Right lobe of liver (tissue), 6 donors: ENCODE measurements around the gene SERHL2. TPM values are rescaled to one million over a fixed set of nuclear protein-coding genes. Genes with fewer than 3 reads are reported as not detected.
"Not testable (repeated sequence)": the region's sequence is repeated elsewhere in the genome, so short reads cannot be mapped to it uniquely, and the experiment has no call there.

ENCODE experiments used
- ATAC-seq, 4 donors: fragments of 200-7000 bp; cut with Tn5 transposase; one replicate each; pipeline ENCODE4 v1.9.1; 2020; ENCODE audit warnings: mild to moderate bottlenecking in 4 of 4, moderate library complexity in 4 of 4
- DNase-seq, 3 donors: peaks; one replicate each; pipeline ENCODE4 v3.0.0-alpha.2; 2020
- H3K27ac ChIP-seq, 3 donors: fragments of 200-600 bp; one replicate each; pipeline ENCODE4 v1.8.0; 2022
- H3K27me3 ChIP-seq, 2 donors: fragments of 200-600 bp; one replicate each; pipeline ENCODE4 v1.8.0; 2022
- H3K36me3 ChIP-seq, 4 donors: fragments of 200-600 bp; sonication (generic) in 1 of 4; one replicate each; pipeline versions ENCODE4 v1.5.1 to v1.8.0; 2017 to 2022; ENCODE audit warnings: control low read depth in 1 of 4
- H3K4me1 ChIP-seq, 4 donors: fragments of 200-600 bp; sonication (generic) in 1 of 4; one replicate each; pipeline versions ENCODE4 v1.5.1 to v1.8.0; 2017 to 2022; ENCODE audit warnings: control low read depth in 1 of 4
- H3K4me3 ChIP-seq, 3 donors: fragments of 200-600 bp; one replicate each; pipeline ENCODE4 v1.8.0; 2022
- H3K9me3 ChIP-seq, 4 donors: fragments of 200-600 bp; sonication (generic) in 1 of 4; one replicate each; pipeline versions ENCODE4 v1.5.1 to v1.8.0; 2017 to 2022; ENCODE audit warnings: control low read depth in 1 of 4
- POLR2A ChIP-seq: fragments of 450-650 bp; IDR thresholded peaks from one replicate; pipeline ENCODE4 v1.6.1; 2017; ENCODE audit warnings: antibody characterized with exemption, mild to moderate bottlenecking
- WGBS: methylation state at CpG from one replicate; pipeline ENCODE4 v1.1.6; 2018; ENCODE audit warnings: low coverage, low lambda C conversion rate; ENCODE audit not compliant: insufficient coverage; ENCODE audit errors: missing lambda C conversion rate; 5-methylcytosine and 5-hydroxymethylcytosine counted together
- intact Hi-C, 2 donors: fragments of 100-400 bp; cut with DNase I; formaldehyde crosslinking; loops; one replicate each; pipeline versions ENCODE4 v1.11.2 to v1.14.1; 2022
- total RNA-seq, 6 experiments: library from RNA; depleted of rRNA in 2 of 6; stranded (reverse); fragments of >200 nt in 2 of 6; fragmentation: NEBNext Ultra II Directional in 3 of 6; extraction: Animal tissue kit (Norgen Biotek cat#: 25700) in 3 of 6; gene quantifications; one replicate each; pipeline versions ENCODE4 v1.1.0 to v1.2.4, GENCODE V29; 2016 to 2023
- TF ChIP-seq, protein P1 (sequence below), 4 donors: fragments of 200-600 bp in 3 of 4; fragments of 450-650 bp in 1 of 4; IDR thresholded peaks; one replicate each; pipeline versions ENCODE4 v1.5.1 to v1.8.0; 2016 to 2022; ENCODE audit warnings: antibody characterized with exemption in 4 of 4, mild to moderate bottlenecking in 2 of 4
- donor health status: DM: no; HTN: yes; CAD: no.
- donor health status: DM: no; HTN: no; CAD: no.
- donor health status: DM: no; HTN: no; CAD: no.
- donor health status: DM: no; HTN: yes; CAD: no.
- donor health status: DM: no; HTN: yes; CAD: no.

SERHL2 gene
- total RNA-seq, 6 experiments from 2014 or later: 0.29 to 2.9 (median 0.80) TPM

- ATAC-seq (no peak), DNase-seq (no peak)
- no peaks in the 10 kb centered on the region for H3K27me3 ChIP-seq
- WGBS: 93% methylated on average over 7 of the region's 8 CpGs
- TF ChIP-seq, protein P1, sequence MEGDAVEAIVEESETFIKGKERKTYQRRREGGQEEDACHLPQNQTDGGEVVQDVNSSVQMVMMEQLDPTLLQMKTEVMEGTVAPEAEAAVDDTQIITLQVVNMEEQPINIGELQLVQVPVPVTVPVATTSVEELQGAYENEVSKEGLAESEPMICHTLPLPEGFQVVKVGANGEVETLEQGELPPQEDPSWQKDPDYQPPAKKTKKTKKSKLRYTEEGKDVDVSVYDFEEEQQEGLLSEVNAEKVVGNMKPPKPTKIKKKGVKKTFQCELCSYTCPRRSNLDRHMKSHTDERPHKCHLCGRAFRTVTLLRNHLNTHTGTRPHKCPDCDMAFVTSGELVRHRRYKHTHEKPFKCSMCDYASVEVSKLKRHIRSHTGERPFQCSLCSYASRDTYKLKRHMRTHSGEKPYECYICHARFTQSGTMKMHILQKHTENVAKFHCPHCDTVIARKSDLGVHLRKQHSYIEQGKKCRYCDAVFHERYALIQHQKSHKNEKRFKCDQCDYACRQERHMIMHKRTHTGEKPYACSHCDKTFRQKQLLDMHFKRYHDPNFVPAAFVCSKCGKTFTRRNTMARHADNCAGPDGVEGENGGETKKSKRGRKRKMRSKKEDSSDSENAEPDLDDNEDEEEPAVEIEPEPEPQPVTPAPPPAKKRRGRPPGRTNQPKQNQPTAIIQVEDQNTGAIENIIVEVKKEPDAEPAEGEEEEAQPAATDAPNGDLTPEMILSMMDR (IDR thresholded peaks at IDR 0.05): no peak
- TF ChIP-seq POLR2A: no peak
- no peaks in the 10 kb centered on the region for H3K36me3 ChIP-seq
- H3K4me1 ChIP-seq: no peaks in the 10 kb centered on the region
- intact Hi-C loops: no loop called here
- H3K9me3 ChIP-seq: no peaks in the 10 kb centered on the region
- H3K4me3 ChIP-seq: no peak overlapping the region
- H3K27ac ChIP-seq: no peak overlapping the region
Observed at GRCh38 chr22:42533638-42533977, 20.1 kb upstream of the SERHL2 start.

DNA sequence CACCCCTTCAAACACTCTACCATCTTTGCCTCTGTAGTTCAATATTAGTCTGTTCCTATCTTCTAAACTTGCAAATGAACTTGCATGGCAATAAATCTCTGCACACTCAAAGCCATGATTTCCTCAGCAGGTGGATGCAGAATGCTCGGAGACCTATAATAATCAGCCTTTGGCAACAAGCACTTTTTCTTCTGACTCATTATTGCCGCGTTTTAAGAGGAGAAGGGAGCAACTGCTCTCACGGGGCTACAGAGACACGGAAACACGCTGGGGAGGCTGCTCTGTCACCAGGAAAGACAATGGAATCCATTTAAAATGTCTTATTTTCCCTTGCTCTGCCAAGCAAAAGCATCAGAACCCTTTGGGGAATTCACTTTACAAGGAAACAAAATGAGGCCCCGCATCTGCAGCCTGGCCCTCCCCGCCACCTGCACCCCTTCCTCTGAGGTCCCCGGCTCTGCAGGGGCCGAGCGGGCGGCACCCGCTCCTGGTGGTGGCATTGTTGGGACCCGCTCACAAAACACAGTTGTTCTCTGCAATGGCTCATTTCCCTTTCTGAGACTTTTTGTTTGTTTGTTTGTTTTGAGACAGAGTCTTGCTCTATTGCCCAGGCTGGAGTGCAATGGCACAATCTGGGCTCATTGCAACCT, 18.5 kb upstream of the SERHL2 start:
- H3K9me3 ChIP-seq, H3K36me3 ChIP-seq, ATAC-seq, H3K4me1 ChIP-seq, DNase-seq, H3K27me3 ChIP-seq, H3K27ac ChIP-seq, H3K4me3 ChIP-seq, intact Hi-C loops: not testable (repeated sequence)
- no CpG with 5 or more reads among the region's 14 CpGs for WGBS

DNA sequence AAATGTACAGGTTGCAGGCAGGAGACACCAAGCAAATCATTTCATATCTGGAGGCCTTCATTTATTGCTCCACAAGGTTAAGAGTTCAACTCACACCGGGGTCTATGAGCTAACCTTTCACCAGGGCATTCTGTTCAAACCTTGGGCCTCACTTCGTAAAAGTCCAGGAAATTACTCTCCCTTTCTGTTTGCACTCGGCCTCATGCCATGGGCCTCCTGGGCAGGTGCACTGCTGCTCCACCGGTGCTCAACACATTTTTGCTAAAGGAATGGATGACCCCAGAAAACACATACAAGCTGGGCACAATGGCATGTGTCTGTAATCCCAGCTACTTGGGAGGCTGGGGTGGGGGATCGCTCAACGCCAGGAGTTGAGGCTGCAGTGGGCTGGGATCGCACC, 17.6 kb upstream of the SERHL2 start:
- Histone ChIP-seq H3K27me3 (no peaks in the 10 kb centered on the region), H3K4me1 (no peaks in the 10 kb centered on the region), H3K27ac (no peak overlapping the region), H3K36me3 (no peaks in the 10 kb centered on the region), H3K9me3 (no peaks in the 10 kb centered on the region), H3K4me3 (no peak overlapping the region)
- ATAC-seq (peak in 2 of 4 donors; percentile 5 to 73), DNase-seq (no peak)
- TF ChIP-seq, protein P1 (IDR thresholded peaks at IDR 0.05): no peak
- no peak for TF ChIP-seq POLR2A
- intact Hi-C loops: no loop called here
- WGBS: 54% methylated on average over 4 of the region's 7 CpGs

DNA sequence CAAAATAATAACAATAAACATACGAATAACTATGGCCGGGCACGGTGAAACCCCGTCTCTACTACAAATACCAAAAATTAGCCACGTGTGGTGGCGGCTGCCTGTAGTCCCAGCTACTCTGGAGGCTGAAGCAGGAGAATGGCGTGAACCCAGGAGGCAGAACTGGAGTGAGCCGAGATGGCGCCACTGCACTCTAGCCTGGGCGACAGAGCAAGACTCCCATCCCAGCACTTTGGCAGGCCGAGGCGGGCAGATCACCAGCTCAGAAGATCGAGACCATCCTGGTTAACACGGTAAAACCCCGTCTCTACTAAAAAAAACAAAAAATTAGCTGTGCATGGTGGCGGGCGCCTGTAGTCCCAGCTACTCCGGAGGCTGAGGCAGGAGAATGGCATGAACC, 17.1 kb upstream of the SERHL2 start:
- H3K9me3 ChIP-seq, H3K4me3 ChIP-seq, H3K27ac ChIP-seq, H3K36me3 ChIP-seq, intact Hi-C loops, H3K27me3 ChIP-seq, DNase-seq, H3K4me1 ChIP-seq: not testable (repeated sequence)
- ATAC-seq: peak in 1 of 4 donors; percentile 2
- 100% methylated on average over 2 of the region's 18 CpGs for WGBS

GRCh38 chr22:42537199-42537831, 16.4 kb upstream of the SERHL2 start:
- 65% methylated on average over 5 of the region's 14 CpGs for WGBS
- H3K36me3 ChIP-seq, H3K27ac ChIP-seq, H3K27me3 ChIP-seq, H3K4me1 ChIP-seq, intact Hi-C loops, H3K4me3 ChIP-seq, H3K9me3 ChIP-seq, DNase-seq: not testable (repeated sequence)
- peak; percentile 74 to 85 (median 79) for ATAC-seq

DNA sequence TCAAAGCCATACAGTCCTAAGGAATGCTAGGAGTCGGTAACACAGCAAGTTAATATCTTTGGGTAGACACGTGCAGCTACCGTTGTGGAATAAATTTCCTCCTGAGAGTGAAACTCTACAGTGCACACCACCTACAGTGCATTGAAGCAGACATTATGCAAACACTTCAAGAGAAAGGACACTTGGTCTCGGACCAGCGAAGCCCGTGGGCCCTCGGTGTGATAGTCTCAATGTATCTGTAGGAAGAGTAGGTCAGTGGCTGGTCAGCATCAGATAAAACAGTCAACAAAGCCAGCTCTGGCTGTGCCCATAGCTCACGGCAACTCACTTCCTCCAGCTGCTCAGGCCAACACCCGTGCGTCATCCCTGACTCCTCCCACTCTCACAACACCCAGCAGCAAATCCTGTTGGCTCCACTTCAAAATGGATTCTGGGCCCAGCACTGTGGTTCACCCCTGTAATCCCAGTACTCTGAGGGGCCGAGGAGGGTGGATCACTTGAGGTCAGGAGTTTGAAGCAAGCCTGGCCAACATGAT, 14.5 kb upstream of the SERHL2 start:
- H3K36me3 ChIP-seq, DNase-seq, intact Hi-C loops, H3K4me1 ChIP-seq, H3K4me3 ChIP-seq, H3K27me3 ChIP-seq, H3K9me3 ChIP-seq: not testable (repeated sequence)
- ATAC-seq: peak; percentile 74 to 89 (median 83)
- H3K27ac ChIP-seq: peak overlapping the region in 1 of 3 donors; percentile 1
- 57% methylated on average over 4 of the region's 11 CpGs for WGBS
